ENCODE results near the gene CISD3. TPM values are rescaled to one million over a fixed set of nuclear protein-coding genes. Genes with fewer than 3 reads are reported as not detected.

Gene CISD3
- total and polyA plus RNA-seq, 2 of the 8 experiments (the other 6 are each of a cell fraction or from before 2014, with no cell fraction given): 9.4 to 11.1 TPM

DNA sequence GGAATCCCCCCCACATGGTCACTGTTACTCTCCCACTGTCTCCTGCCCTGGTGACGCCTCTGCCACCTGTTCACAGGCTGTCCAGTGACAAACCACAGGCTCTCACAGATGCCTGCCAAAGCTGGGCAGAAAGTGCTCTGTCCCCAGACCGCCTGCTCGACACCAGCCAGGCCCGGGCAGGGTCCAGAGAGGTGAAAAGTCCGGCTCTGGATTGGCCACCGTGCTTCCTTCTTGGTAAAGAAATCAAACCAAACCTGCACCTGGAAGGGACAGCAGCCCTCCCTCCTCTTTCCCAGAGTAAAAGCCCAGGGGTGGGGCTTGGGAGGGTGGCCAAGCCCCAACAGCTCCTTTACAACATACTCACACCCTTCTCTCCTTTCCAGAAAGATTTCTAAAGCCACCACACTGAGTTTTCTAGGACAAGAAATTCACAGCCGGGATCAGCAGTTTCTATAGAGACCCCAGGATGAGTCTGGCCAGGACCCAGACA is 11.8 kb downstream of the CISD3 start:
- Histone ChIP-seq H3K23ac (ENCODE audit: insufficient read length) (no peak overlapping the region), H3K4ac (replicated peaks; ENCODE audit: insufficient read length, low read depth, low read length) (no peak overlapping the region), H3K9ac (replicated peaks in 1 of 4; ENCODE audit: extremely low read depth in 1 of 4, low read depth in 3 of 4, low read length in 3 of 4) (no peak overlapping the region), H2AFZ (ENCODE audit: low read length) (no peak overlapping the region), H4K91ac (replicated peaks; ENCODE audit: insufficient read length, low read length) (no peak overlapping the region), H2AK5ac (ENCODE audit: low read depth, low read length) (no peak overlapping the region), H2BK20ac (ENCODE audit: low read length) (no peak overlapping the region), H3K4me3 (ENCODE audit: extremely low read depth in 1 of 4, insufficient read depth in 2 of 4, low read depth in 3 of 4, low read length in 4 of 4) (no peak overlapping the region), H2BK120ac (replicated peaks; ENCODE audit: low read depth, low read length) (no peak overlapping the region), H4K20me1 (replicated peaks in 1 of 2; ENCODE audit: control insufficient read depth in 1 of 2, insufficient read depth in 2 of 2, low read length in 2 of 2) (peaks cover 46 to 62% of the 10 kb centered on the region in 2 experiments), H3K27ac (ENCODE audit: low read depth, low read length) (0 out of 2 replicates have a peak overlapping the region, but pooled peaks have one; percentile 26), H4K5ac (ENCODE audit: insufficient read length, low read depth, low read length) (no peak overlapping the region), H3K14ac (ENCODE audit: insufficient read length) (no peak overlapping the region), H3K36me3 (ENCODE audit: control insufficient read depth in 2 of 4, insufficient read depth in 4 of 4, low read length in 3 of 4) (peaks cover 2 to 27% (median 14%) of the 10 kb centered on the region in 4 experiments; a peak in 7 of 8 replicates), H3K23me2 (ENCODE audit: low read depth, low read length) (peaks cover 11% of the 10 kb centered on the region; the same call in 1 of the 2 replicates), H3K79me2 (ENCODE audit: control insufficient read depth in 1 of 2, insufficient read depth in 2 of 2, low read length in 2 of 2) (peaks cover 43 to 79% of the 10 kb centered on the region in 2 experiments), H3K27me3 (replicated peaks in 1 of 4; ENCODE audit: control insufficient read depth in 3 of 4, extremely low read depth in 1 of 4, insufficient read depth in 3 of 4, low read length in 3 of 4) (no peaks in the 10 kb centered on the region), H4K8ac (ENCODE audit: extremely low read depth, insufficient read depth, low read length) (peak overlapping the region; percentile 28), H2BK15ac (ENCODE audit: low read length) (no peak overlapping the region), H2BK12ac (ENCODE audit: low read depth, low read length) (no peak overlapping the region), H3K79me1 (ENCODE audit: low read depth, low read length) (peaks cover 29% of the 10 kb centered on the region), H2BK5ac (ENCODE audit: low read depth, low read length) (no peak overlapping the region), H3K4me2 (ENCODE audit: insufficient read depth in 1 of 2, low read depth in 2 of 2, low read length in 2 of 2) (no peak overlapping the region; a peak in 1 of 4 replicates), H3K18ac (ENCODE audit: extremely low read depth, low read length) (no peak overlapping the region), H3K4me1 (replicated peaks in 1 of 4; ENCODE audit: control insufficient read depth in 3 of 4, insufficient read depth in 4 of 4, low read length in 3 of 4) (peaks cover 7 to 37% (median 22%) of the 10 kb centered on the region in 4 experiments), H3K56ac (replicated peaks; ENCODE audit: insufficient read length, low read depth, low read length) (no peak overlapping the region), H3K9me3 (ENCODE audit: insufficient read depth in 2 of 2, low read depth in 1 of 2, low read length in 1 of 2) (no peaks in the 10 kb centered on the region)
- ChIA-PET CTCF (ENCODE audit: partially characterized antibody) (interaction anchor here (1.2 kb wide), 2 partner anchors 45 to 47 kb away, joined by 3 to 4 read pairs; no protein-coding TSS in a partner anchor), POLR2A (ENCODE audit: partially characterized antibody) (interaction anchor here (0.7 to 1.2 kb wide), 2 partner anchors 10 to 35 kb away, joined by 3 to 4 read pairs; no protein-coding TSS in a partner anchor)
- DNase-seq (ENCODE audit: low read depth in 1 of 2, low spot score in 2 of 2) (no peak), FAIRE-seq (no peak)
- TF ChIP-seq HDAC6 (IDR thresholded peaks at IDR 0.05; ENCODE audit: low read depth, low read length) (no peak), BACH1 (IDR thresholded peaks at IDR 0.05; ENCODE audit: low read length) (no peak), GABPA (IDR thresholded peaks at IDR 0.05; ENCODE audit: borderline replicate concordance, insufficient read depth, low read length) (no peak), TEAD4 (IDR thresholded peaks at IDR 0.05; ENCODE audit: low read depth, low read length) (no peak), RFX5 (IDR thresholded peaks at IDR 0.05; ENCODE audit: borderline replicate concordance, low read depth, low read length) (no peak), RAD21 (IDR thresholded peaks at IDR 0.05 in 1 of 2, conservative IDR thresholded peaks at IDR 0.05 in 1 of 2; ENCODE audit: low read depth in 2 of 2, low read length in 2 of 2) (no peak), KDM5A (IDR thresholded peaks at IDR 0.05; ENCODE audit: low read length) (no peak), CEBPB (IDR thresholded peaks at IDR 0.05; ENCODE audit: low read depth, low read length) (no peak), CTBP2 (IDR thresholded peaks at IDR 0.05; ENCODE audit: borderline replicate concordance, insufficient read depth, insufficient read length, low read length) (no peak), SIX5 (IDR thresholded peaks at IDR 0.05; ENCODE audit: low read depth, low read length) (no peak)
- WGBS, 2 experiments (ENCODE audit: extremely low coverage in 1 of 2, insufficient coverage in 1 of 2, insufficient read length in 1 of 2, insufficient replicate concordance in 2 of 2, low coverage in 1 of 2, low lambda C conversion rate in 2 of 2, missing lambda C conversion rate in 1 of 2): 79% methylated on average over 6 of the region's 7 CpGs; no CpG with 5 or more reads in 1 of the 2 experiments

Measured in H1 (cell line).